GM13977 (cell line): ENCODE measurements around the gene PRPS1.
"Not testable (repeated sequence)": the region's sequence is repeated elsewhere in the genome, so short reads cannot be mapped to it uniquely, and the experiment has no call there.

Experiments
- DNase-seq: peaks from one replicate; pipeline ENCODE4 v3.0.0; 2012; ENCODE audit warnings: low spot score
- in situ Hi-C: fragments of 300-500 bp; cut with MboI; formaldehyde crosslinking; loops from one replicate; pipeline ENCODE4 v1.12.0; 2022; ENCODE audit warnings: low sequenced_read_pairs, low pct_unique_long_range_greater_than_20kb, mixed read lengths, inconsistent platforms; ENCODE audit not compliant: unreplicated experiment
- TF ChIP-seq, protein P1 (sequence below): IDR thresholded peaks from 2 replicates; pipeline ENCODE4 v1.5.1; 2012; ENCODE audit warnings: mild to moderate bottlenecking, control low read depth; ENCODE audit not compliant: insufficient read depth; ENCODE audit errors: extremely low read depth, missing control alignments

The PRPS1 gene

DNA sequence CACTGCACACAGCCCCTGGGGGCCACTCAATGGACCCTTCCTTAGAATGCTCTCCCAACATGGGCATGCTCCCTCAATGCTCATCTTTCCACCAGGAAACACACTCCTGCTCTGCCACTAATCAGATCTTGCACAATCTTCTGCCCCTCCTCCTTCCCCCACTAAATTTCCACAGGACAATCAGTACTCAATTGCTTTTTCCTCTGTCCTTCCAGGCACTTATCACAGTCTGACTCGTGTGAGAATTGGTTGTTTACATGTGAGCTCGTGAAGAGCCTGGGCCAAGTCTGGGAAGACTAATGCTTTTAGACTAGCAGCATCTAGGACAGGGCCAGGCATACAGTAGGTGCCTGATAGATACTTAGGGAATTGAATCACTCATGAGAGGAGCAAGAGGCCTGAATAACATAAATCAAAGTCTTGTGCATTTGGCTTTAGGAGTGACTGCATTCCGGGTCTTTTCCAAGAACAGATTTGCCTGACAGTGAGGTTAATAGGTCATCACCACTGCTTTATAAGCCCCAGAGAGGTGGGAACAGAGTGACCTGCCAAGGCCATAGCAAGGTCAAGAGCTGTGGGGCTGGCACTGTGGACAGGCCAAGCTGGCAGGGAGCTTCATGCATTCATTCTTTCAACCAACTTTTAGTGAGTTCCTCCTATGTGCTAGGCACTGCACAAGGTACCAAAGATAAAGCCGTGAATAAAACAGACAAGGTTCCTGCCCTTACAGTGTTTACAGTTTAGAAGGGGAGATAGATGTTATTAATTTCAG lies 55.0 kb downstream of the PRPS1 start:
- TF ChIP-seq, protein P1, sequence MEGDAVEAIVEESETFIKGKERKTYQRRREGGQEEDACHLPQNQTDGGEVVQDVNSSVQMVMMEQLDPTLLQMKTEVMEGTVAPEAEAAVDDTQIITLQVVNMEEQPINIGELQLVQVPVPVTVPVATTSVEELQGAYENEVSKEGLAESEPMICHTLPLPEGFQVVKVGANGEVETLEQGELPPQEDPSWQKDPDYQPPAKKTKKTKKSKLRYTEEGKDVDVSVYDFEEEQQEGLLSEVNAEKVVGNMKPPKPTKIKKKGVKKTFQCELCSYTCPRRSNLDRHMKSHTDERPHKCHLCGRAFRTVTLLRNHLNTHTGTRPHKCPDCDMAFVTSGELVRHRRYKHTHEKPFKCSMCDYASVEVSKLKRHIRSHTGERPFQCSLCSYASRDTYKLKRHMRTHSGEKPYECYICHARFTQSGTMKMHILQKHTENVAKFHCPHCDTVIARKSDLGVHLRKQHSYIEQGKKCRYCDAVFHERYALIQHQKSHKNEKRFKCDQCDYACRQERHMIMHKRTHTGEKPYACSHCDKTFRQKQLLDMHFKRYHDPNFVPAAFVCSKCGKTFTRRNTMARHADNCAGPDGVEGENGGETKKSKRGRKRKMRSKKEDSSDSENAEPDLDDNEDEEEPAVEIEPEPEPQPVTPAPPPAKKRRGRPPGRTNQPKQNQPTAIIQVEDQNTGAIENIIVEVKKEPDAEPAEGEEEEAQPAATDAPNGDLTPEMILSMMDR = no peak
- DNase-seq = no peak
- in situ Hi-C loops = no loop called here

DNA sequence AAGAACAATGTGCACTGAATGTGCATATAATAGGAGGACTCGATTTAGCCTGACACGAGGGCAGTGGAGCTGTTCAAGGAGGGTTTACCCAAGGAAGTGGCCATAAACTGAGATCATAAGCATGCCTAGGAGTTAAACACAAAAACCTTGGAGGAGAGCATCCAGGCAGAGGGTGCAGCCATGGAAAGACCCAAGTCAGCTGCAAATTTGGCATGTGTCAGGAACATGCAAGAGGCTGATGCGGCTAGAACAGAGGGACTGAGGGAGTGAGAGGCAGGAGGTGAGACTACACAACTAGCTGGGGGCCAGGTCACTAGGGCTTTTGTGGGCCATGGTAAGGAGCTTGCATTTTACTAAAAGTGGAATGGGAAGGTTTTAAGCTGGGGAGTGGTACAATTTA lies 55.6 kb downstream of the PRPS1 start:
- TF ChIP-seq, protein P1 = no peak
- no peak for DNase-seq
- in situ Hi-C loops = no loop called here

DNA sequence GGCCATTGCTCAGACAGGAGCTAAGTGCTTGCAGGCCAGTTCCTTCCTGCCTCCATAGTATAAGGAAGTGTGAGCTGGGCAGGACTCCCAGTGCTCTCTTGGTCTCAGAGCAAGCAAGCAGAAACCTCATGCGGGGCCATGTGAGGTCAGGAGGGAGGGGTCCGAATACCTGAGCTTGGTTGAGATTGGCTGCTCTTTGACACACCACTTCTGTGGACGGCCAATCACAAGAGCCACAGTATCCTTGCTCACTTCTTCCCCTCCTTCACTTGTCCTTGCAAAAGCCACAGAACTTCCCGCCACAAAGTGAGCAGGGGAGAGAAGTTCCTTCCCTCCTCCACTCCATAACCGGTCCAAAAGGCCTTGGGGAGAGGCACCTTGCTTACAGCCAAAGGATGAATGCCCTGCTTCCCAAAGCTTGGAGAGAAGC lies 56.7 kb downstream of the PRPS1 start:
- no peak for DNase-seq
- TF ChIP-seq, protein P1 = no peak
- in situ Hi-C loops = no loop called here

DNA sequence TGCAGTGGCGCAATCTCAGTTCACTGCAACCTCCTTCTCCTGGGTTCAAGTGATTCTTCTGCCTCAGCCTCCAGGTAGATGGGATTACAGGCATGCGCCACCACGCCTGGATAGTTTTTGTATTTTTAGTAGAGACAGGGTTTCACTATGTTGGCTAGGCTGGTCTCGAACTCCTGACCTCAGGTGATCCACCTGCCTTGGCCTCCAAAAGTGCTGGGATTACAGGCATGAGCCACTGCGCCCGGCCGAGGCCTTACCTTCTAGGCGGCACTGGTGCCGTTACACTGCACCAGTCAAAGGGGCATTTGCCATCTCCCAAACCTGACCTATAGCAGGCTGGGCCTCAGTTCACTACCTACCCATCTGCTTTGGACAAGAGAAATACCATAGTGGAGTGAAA lies 57.3 kb downstream of the PRPS1 start:
- in situ Hi-C loops, DNase-seq: not testable (repeated sequence)

DNA sequence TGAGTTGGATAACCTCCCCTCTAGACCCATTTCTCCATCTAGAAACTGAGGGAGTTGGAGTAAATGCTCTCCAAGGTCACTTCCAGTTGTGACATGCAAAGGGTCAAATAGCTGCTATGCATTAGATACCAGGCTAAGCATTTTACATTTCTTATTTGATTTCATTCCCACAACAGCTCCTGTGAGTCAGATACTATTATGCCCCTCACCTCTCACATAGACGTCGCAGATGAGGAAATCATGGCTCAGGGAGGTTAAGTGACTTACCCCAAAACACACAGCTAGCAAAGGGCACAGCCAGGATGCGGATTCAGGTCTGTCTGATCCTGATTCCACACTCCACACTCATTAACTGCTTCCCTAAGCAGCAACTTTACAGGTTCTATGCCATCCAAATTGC lies 57.7 kb downstream of the PRPS1 start:
- TF ChIP-seq, protein P1 = no peak
- DNase-seq = no peak
- in situ Hi-C loops = no loop called here

DNA sequence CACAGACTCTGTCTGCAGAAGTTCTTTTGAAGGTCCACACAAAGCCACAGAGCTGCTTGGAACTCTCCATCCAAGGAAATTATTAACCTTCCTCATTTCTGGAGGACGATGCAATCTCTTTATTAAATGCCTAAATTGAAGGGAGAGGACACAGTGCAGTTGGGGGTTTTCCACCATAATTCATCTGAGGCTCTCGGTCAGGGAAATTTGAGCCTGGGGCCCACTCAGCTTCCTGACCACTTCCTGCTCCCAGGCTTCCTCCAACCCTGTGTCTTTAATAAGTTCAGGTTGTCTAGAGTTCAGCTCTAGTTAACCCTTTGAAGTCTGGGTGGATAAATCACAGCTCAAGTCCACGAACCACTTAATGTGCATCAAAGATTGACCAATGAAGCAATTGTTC lies 58.5 kb downstream of the PRPS1 start:
- TF ChIP-seq, protein P1 = no peak
- in situ Hi-C loops = no loop called here
- no peak for DNase-seq

DNA sequence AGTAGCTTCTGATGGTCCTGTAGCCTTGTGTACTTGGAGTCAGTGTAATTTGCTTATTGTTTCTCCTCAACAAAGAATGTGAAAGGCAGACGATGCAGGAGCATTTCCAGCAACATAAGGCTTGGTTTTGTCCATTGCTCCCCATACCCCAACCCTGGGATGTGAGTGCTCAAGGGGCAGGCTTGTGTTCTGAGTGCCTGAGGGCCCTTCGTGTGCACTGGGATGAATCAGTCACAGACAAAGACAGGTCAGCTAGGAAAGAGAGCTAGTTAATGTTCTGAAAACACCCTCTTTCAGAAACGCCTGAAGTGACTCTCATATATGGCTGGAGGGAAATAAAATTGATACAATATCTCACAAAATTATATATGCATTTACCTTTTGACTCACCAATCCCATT lies 59.1 kb downstream of the PRPS1 start:
- in situ Hi-C loops = no loop called here
- TF ChIP-seq, protein P1 = no peak

More for the DNA sequence above, 59.1 kb downstream of the PRPS1 start:
- DNase-seq = no peak
